ENCODE results near the gene SCN7A.
A peak's percentile ranks its signal among the peaks of the same experiment; 100 is the strongest.

Gene SCN7A

GRCh38 chr2:166494140-166494624 lies at the start of gene SCN7A:
Gene SCN7A, minus strand, starts transcription at chr2:166494249. Its CDS starts 16,553 bp downstream, at chr2:166477696.
- no peak for DNase-seq (ENCODE audit: extremely low spot score)
- no peak for TF ChIP-seq CTCF (IDR thresholded peaks at IDR 0.05; ENCODE audit: control extremely low read depth, extremely low read depth, low read depth, missing control alignments)
- ChIA-PET POLR2A (no interaction called here), CTCF (no interaction called here)

- TF ChIP-seq CTCF (IDR thresholded peaks at IDR 0.05; ENCODE audit: control extremely low read depth, extremely low read depth, low read depth, missing control alignments) = peak; percentile 65
- ChIA-PET CTCF (interaction anchor here (0.8 to 7.4 kb wide), 9 partner anchors 8 to 1578 kb away, joined by 3 to 96 read pairs (median 4); no protein-coding TSS in a partner anchor), POLR2A (no interaction called here)
- peak; percentile 18 for DNase-seq (ENCODE audit: extremely low spot score)
These were observed 45.5 kb upstream of the SCN7A start for GRCh38 chr2:166539340-166540162.

- CTCF ChIA-PET = interaction anchor here (7.4 kb wide), 1 partner anchor 1582 kb away, joined by 96 read pairs; no protein-coding TSS in a partner anchor
- TF ChIP-seq CTCF (IDR thresholded peaks at IDR 0.05; ENCODE audit: control extremely low read depth, extremely low read depth, low read depth, missing control alignments) = no peak
- no peak for DNase-seq (ENCODE audit: extremely low spot score)
- POLR2A ChIA-PET = no interaction called here
These were observed 42.1 kb upstream of the SCN7A start for GRCh38 chr2:166536111-166536510.

GRCh38 chr2:166521155-166521554 lies 27.1 kb upstream of the SCN7A start:
- CTCF ChIA-PET = interaction anchor here (1.3 kb wide), 1 partner anchor 10 kb away, joined by 3 read pairs; no protein-coding TSS in a partner anchor
- DNase-seq (ENCODE audit: extremely low spot score) = no peak
- POLR2A ChIA-PET = no interaction called here
- TF ChIP-seq CTCF (IDR thresholded peaks at IDR 0.05; ENCODE audit: control extremely low read depth, extremely low read depth, low read depth, missing control alignments) = no peak

GRCh38 chr2:166520604-166521003 lies 26.6 kb upstream of the SCN7A start:
- ChIA-PET POLR2A (no interaction called here), CTCF (interaction anchor here (1.3 kb wide), 1 partner anchor 10 kb away, joined by 3 read pairs; no protein-coding TSS in a partner anchor)
- TF ChIP-seq CTCF (IDR thresholded peaks at IDR 0.05; ENCODE audit: control extremely low read depth, extremely low read depth, low read depth, missing control alignments) = no peak
- DNase-seq (ENCODE audit: extremely low spot score) = no peak

- POLR2A ChIA-PET = no interaction called here
- TF ChIP-seq CTCF (IDR thresholded peaks at IDR 0.05; ENCODE audit: control extremely low read depth, extremely low read depth, low read depth, missing control alignments) = no peak
- CTCF ChIA-PET = no interaction called here
- DNase-seq (ENCODE audit: extremely low spot score) = no peak
These were observed 25.4 kb upstream of the SCN7A start for GRCh38 chr2:166519391-166519962.

Data from GM10248 (cell line).